Measurements from ENCODE around the gene MORN1.

- TF ChIP-seq CTCF (conservative IDR thresholded peaks at IDR 0.05) = no peak
- TF ChIP-seq EZH2 (IDR thresholded peaks at IDR 0.05; ENCODE audit: low read depth) = no peak
Measured at GRCh38 chr1:2415801-2416208, 24.5 kb upstream of the MORN1 start.
